Measurements from ENCODE around the gene ZCCHC14.

Gene ZCCHC14

DNA sequence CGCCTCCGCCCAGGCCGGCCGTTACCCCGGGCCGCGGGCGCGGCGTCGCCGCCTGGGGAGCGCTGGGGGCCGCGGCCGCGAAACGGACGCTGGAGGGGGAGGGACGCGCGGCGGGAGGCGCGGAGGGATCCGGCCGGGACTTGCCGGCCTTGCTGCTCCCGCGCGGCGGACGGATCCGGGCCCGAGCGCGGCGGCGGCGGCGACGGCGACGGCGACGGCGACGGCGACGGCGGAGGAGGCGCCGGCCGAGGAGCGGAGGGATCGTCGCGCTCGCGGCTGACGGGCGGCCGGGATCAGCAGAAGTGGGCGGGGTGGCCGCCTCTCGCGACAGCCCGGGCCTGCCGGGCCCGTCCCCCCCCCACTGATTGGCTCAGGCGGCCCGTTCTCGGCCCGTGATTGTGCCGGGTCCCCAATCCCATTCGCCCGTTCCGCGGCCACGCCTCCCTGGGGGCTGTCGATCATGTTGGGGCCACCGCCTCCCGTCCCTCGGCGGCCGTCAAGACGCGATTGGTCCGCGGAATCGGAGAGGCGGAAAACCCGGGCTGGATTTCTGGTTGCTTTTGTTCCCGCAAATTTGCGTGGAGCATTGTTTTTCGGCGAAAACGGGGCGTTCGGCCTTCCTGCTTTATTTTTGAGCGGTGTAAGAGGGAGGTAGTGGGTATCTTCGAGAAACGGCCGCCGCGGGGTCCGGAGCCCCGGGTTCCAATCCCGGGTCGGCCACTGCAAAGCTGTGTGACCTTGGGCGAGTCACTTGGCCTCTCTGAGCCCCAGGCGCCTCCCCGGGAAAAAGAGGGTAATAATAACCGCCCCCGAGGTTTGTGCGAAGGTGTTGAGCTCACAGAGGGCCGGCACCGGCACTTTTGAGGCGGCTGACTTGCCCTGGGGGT lies at the start of gene ZCCHC14:
TSS of gene ZCCHC14 (minus strand) at position 304 of the 887 bp plus-strand sequence. CDS start 786 bp downstream, outside the sequence.
- DNase-seq (ENCODE audit: low read depth in 2 of 2), result peak; percentile 97 to 99

DNA sequence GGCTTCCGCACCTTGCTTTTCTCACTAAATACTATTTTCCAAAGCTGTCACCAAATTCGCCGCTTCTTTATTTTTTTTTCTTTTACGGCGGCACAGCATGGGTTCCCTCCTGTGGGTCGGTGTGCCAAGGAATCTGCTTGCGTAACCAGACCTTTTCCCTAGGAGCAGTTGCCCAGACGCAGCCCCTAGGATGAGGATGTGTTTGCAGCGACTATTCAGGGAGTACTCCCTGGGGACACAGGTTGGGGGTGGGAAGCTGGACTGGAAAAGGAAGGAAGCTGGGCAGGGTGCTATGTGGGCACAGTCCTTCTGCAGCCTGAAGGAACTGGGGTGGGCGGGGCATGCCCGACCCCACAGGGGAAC lies 49.0 kb upstream of the ZCCHC14 start:
- DNase-seq (ENCODE audit: low read depth in 2 of 2), result no peak

DNA sequence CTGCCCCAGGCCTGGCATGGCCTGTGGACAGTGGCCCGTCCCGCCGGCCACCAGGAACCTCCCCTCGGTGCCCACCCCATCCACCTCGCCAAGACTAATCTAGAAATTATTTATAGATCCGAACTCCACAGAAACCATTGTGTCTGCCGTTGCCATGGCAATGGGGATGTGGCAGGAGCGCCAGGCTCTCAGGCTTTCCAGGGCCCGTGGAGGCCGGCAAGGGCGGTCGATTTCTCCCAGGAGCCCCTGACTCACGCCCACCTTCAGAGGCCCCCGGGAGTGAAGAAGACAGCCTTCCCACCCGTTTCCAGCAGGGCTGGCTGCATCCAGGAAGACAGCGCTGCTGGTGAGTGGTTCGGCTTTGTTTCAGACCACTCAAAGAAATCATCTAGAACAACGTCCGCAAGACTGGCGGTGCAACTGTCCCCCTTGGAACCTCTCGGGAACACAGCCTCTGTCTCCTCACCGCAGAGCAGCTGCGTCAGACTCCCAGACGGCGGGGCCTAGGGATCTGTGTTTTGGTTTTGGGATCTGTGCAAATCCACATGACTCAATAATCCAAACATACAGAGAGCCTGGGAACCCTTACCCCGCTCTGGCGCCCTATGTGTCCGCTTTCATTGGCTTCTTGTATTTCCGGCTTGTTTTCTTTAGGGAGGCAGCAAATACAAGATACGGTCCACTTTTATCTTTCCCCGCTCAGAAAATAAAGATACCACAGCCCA lies 48.5 kb upstream of the ZCCHC14 start:
- no peak for DNase-seq (ENCODE audit: low read depth in 2 of 2)

DNA sequence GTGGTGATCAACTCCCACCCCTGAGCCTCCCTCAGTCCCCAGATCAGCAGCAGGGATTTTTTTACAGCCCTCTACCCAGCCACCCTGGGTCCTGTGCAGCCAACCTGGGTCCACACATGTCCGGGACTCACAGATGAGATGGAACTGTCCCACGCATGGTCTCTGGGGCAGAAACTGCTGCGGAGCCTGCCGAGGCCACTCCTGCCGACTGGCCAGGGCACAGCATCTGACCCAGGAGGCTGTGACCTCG lies 48.0 kb upstream of the ZCCHC14 start:
- no peak for DNase-seq (ENCODE audit: low read depth in 2 of 2)

DNA sequence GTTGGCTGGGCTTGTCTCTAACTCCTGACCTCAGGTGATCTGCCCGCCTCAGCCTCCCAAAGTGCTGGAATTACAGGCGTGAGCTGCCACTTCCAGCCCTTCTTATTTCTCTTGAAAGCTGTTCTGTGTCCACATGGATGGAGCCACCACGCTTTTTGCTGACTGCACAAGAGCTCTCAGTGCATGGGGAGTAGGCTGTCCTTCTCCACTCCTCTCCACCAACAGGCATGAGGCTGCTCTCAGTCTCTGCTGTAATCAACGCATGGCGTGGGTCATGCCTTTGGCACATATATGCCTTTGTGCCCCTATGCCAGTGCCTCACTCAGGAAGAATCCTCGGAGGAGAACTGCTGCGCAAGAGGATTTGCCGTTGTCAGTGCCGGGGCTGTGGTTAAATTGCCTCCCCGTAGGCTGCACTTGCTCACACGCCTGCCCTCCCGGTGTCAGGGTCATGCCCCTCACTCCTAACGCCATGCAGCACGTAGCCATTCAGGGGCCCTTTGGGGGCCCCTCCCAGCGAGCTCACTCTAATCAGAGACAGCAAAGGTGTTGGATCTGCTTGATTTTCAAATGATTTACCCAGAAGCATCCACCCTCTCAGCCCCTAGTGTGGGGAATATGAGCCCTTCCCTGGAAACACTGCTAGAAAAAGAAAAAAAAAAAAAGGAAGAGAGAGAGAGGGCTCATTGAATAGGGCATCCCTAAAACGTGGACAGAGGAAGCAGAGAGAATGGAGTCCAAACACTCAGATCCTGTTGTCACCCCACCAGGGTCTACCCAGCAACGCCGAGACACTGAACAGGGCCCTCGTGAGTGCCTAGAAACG lies 47.5 kb upstream of the ZCCHC14 start:
- no peak for DNase-seq (ENCODE audit: low read depth in 2 of 2)

DNA sequence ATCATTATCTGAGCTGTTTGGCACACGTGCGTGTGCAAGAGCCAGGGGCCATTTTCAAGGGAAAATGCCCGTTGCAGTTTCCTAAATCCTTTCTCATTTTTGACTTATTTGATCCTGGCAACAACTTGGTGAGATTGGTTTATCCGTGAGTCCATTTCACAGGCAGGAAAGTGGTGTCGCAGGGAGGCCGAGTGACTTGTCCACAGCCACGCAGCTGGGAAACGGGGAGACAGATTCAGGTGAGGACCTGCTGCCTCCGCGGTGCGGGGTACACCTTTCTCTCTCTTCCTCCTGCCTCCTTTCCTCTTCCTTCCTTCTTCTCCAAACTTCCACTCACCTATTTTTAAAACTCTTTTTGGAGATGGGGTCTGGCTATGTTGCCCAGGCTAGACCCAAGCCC lies 46.3 kb upstream of the ZCCHC14 start:
- no peak for DNase-seq (ENCODE audit: low read depth in 2 of 2)

DNA sequence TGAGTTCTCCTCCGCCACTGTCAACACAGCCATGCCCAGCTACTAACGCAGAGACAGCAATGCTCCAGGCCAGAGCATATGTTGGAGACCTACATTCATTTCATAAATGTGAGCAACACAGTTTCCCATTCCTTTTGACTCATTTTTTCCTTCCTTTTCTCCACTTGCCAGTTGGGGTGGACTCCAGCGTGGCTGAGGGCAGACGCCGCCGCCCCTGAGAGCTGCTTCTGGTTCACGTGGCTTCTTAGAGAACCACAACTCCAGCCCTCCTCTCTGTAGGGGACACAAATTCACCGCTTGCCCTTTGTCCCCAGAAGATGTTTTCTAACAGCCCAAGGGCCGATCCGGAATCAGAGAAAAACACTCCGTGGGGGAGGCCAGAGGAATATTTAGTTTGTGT lies 45.8 kb upstream of the ZCCHC14 start:
- DNase-seq (ENCODE audit: low read depth in 2 of 2), result no peak

DNA sequence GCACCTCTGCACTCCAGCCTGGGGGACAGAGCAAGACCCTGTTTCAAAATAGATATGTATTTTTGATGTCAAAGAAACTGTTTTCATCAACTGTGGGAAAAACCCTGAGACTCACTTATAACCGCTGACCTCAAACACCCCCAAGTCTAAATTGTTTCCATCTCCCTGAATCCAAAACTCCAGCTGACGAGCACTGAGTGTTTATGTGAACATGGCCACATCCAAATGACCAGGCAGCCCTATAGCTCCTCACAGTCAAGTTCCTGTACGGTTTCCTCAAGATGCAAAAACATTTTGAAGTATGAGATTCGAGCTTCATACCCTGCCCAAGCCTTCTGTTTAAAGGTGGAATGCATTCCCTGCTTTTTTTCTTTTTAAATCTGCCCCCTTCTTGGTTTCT lies 45.3 kb upstream of the ZCCHC14 start:
- DNase-seq (ENCODE audit: low read depth in 2 of 2), result no peak

DNA sequence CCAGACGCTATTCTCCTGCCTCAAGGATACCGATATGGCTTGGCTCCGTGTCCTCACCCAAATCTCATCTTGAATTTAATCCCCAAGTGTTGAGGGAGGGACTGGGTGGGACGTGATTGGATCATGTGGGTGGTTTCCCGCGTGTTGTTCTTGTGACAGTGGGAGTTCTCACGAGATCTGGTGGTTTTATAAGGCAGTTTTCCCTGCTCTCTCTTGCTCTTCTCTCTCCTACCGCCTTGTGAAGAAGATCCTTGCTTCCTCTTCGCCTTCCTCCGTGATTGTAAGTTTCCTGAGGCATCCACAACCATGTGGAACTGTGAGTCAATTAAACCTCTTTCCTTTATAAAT lies 43.9 kb upstream of the ZCCHC14 start:
- DNase-seq (ENCODE audit: low read depth in 2 of 2), result no peak

DNA sequence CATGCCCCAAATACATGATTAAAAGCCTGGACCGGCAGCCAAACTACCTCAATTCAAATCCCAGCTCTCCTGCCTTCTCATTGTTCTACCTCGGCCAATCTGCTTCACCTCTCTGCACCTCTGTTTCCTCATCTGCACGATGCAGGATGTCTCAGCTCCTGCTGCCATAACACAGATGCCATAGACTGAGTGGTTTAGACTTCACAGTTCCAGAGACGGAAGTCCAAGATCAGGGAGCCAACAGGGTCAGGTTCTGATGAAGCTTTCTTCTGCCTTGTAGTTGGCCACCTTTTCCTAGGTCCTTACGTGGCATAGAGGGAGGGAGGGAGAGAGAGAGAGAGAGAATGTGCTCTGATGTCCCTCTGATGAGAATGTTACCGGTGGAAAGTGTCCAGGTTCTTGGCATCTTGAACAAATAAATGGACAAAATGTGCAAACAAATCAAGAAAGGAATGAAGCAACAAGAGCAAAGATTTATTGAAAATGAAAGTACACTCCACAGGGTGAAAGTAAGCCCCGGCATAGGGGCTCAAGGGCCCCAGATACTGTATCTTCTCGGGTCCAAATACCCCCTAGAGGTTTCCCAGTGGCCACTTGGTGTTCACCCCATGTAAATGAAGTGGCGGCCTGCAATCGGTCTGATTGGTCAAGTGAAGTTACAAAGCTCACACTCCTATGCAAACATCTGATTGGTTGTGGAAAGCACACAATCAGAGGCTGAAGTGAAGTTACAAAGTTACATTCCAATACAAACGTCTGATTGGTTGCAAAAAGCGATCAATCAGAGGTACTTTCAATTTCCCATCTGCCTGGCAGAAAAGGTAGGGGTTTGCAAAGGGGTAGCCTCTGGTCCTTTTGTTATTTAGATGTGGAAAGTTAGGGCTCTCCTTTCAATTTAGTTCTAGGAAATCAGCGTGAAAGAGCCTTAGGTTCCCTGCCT lies 43.3 kb upstream of the ZCCHC14 start:
- DNase-seq (ENCODE audit: low read depth in 2 of 2), result no peak

DNA sequence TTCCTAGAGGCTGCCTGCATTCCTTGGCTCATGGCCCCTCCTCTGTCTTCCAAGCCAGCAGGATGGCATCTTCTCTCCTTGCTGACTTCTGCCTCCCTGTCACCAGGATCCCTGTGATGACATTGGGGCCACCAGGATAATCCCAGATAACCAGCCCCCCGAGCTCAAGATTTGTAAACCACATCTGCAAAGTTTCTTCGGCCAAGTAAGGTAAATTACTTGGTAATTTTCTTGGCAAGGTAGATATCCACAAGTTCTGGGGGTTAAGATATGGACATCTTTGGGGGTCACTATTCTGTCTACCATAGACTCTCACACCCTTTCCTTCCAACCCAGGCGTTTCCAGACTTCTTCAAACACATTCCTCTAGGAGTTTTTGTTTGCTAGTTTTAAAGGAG lies 42.6 kb upstream of the ZCCHC14 start:
- DNase-seq (ENCODE audit: low read depth in 2 of 2), result no peak

DNA sequence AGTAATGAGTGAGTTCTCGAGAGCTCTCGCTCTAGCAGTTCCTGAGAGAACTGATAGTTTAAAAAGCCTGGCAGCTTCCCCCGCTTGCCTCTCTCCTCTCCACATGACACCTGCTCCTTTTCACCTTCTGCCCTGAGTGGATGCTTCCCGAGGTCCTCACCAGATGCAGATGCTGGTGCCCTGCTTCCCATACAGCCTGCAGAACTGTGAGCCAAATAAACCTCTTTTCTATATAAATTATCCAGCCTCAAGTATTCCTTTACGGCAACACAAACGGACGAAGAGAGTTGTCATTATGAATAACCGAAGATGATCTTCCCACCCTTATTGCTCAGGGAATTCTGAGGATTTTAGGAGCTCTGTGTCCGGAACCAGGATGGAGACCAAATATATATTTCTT lies 41.9 kb upstream of the ZCCHC14 start:
- DNase-seq (ENCODE audit: low read depth in 2 of 2), result no peak

DNA sequence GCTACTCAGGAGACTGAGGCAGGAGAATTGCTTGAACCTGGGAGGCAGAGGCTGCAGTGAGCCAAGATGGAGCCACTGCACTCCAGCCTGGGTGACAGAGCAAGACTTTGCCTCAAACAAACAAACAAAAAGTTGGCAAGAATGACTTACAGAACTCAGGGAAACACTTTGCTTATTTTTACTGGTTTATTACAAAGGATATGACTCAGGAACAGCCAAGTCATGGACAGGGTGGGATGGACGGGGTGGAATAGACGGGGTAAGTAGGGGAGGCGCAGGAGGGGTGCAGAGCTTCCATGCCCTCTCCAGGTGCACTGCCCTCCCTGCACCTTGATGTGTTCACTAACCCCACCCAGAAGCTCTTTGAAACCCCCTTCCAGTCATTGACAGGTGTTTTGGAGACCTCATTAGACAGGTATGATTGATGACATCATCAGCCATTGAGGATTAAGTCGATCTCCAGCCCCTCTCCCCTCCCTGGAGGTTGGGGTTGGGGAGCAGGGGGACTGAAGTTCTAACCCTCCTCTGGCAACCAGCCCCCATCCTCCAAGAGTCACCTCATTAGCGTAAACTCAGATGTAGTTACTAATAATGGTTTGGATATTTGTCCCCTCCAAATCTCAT lies 41.3 kb upstream of the ZCCHC14 start:
- DNase-seq (ENCODE audit: low read depth in 2 of 2), result no peak

DNA sequence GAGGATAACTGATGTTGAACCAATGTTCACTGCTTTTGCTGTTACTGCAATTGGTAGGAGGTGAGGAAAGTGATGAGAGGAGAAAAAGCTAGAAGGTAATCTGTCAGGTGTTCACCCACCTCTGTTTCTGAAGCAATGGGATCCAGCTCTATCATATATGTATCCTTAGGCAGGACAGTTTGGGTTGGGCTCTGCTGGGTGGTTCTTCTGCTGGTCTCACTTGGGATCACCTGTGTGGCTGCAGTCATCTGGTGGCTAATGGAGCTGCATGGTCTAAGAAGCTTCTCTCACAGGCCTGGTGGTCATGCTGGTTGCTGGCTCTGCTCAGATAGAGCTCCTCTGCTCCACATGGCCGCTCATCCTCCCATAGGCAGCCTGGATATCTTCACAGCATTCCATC lies 40.2 kb upstream of the ZCCHC14 start:
- no peak for DNase-seq (ENCODE audit: low read depth in 2 of 2)

DNA sequence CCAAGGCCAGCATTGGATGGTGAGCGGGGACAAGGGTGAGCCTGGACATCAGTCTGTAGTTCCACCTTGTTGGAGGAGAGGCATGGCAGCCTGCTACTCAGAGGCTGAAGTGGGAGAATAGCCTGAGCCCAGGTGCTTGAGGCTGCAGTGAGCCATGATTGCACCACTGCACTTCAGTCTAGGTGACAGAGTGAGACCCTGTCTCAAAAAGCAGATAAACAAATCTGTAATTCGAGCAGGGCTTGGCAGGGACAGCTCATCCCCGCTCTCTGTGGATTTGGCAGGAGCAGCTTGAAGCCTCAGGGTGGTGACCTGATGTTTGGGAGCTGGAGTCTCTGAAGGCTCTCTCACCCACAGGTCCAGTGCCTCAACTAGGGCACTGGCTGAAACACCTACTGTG lies 38.6 kb upstream of the ZCCHC14 start:
- no peak for DNase-seq (ENCODE audit: low read depth in 2 of 2)

DNA sequence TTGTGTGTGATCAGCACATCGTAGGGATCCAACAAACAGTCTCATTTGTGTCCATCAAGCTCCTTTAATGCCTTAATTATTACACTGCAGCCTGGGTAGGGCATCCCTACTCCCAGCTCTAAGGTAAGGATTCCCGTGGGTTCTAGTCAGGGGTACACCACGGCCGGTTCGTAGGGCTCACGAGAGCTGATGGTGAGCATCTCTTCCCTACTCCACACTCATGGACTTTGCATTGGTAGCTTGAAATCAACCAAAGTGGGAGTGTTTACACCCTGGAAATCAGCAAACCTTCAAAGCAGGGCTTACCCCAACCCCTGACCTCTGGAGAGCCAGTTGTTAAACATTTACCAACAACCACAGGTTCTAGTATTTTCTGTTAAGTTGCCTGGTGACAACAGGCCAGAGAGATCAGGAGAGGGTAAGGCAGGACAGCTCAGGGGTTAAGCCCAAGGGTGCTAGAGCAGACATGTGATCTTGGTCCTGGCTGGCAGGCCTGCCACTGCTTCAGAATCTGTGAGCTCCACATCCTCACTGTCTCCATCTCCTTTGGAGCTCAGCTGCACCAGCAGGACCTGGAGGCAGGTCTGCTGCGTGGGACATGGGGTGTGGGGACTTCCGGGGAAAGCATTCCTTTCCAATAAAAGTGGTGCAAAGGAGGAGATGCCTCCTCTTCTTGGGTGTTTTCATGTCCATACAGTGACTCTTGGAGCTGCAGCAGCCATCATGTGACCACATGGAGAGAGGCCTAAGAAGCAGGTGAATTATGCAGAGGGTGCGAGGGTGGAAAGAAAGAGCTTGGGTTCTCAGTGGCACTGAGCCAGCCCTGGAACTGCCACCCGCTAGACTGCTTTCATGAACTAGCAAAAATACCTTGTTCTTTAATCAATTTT lies 36.1 kb upstream of the ZCCHC14 start:
- no peak for DNase-seq (ENCODE audit: low read depth in 2 of 2)

DNA sequence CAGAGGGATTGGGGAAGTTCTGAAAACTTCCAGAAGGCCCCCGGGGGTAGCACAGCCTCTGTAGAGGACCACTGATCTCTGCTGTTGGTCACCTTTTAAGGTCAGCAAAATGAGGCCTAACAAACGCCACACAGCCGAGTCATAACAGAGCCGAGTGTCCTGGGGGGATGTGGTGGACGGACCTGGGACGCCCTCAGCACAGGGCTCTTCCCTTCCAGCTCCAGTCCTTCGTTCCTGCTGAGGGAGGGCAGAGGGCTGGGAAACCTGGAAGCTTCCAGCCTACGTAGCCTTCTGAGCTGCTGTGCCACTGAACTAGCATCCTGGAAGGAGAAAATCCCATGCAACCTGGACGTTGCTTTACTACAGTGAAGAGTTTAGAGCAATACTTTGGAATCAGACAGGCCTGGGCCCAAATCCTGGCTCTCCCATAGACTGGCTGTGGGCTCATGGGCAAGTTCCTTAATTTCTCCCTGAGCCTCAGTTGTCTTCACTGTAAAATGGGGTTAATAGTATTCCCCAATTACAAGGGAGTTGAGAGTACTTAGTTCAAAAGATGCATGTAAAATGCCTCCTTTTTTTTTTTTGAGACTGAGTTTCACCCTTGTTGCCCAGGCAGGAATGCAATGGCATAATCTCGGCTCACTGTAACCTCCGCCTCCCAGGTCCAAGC lies 34.4 kb upstream of the ZCCHC14 start:
- DNase-seq (ENCODE audit: low read depth in 2 of 2), result no peak

DNA sequence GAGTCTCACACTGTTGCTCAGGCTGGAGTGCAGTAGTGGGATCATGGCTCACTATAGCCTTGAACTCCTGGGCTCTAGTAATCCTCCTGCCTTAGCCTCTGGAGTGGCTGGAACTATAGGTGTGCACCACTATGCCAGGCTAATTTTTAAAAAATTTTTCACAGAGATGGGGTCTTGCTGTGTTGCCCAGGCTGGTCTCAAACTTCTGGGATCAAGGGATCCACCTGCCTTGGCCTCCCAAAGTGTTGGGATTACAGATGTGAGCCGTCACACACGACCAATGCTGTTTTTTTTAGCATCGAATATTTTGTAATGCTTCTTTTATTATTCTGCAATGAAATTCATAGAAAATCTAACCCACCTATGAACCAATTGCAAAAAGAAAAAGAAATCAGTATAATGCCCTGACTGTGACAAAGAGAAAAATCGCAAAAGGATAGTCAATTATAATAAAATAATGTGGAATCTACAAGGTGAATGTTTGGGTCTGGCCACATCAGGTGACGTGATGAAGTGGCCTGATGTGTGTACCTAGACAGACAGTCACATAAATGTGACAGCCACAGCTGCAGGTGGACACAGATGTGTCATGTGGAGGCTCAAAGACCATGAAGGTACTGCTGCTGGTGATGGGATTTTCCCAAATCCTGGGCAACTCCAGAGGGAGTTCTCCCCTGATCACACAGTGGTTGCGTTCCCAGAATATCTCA lies 33.6 kb upstream of the ZCCHC14 start:
- DNase-seq (ENCODE audit: low read depth in 2 of 2), result no peak

DNA sequence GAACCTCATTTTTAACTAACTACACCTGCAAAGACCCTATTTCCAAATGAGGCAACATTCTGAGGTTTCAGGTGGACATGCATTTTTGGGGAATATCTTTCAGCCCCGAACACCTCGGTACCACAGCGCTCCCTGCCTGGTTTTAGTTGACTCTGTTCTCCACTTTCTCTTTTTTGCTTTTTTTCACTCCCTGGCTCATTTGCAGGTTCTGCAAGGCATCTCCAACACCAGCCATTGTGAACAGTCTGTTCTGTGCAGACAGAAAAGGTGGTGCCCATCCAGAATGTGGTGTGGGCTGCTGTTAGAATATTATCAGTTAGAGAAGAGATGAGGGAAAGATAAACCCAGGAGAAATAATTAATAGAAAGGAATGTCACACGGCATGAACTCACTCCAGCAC lies 32.5 kb upstream of the ZCCHC14 start:
- no peak for DNase-seq (ENCODE audit: low read depth in 2 of 2)

Data from stimulated activated CD4-positive, alpha-beta T cell treated with anti-CD3 and anti-CD28 coated beads, Interleukin-15, amount 100 ng/mL, for 48 hours (primary cell).